SK-N-SH treated with all-trans-retinoic acid at 6 μM for 48 hours (cell line): ENCODE measurements around the gene LCA5.

Source experiments
- BACH2 ChIP-seq: fragments of 250-450 bp; sonication (Bioruptor Pico); IDR thresholded peaks from 2 replicates; pipeline ENCODE4 v1.9.0; 2021; ENCODE audit warnings: mild to moderate bottlenecking, borderline replicate concordance
- CREB5 ChIP-seq: fragments of 250-450 bp; sonication (Bioruptor Pico); IDR thresholded peaks from 2 replicates; pipeline ENCODE4 v1.5.1; 2020; ENCODE audit warnings: low read depth, mild to moderate bottlenecking, moderate library complexity
- ESRRG ChIP-seq: fragments of 250-450 bp; sonication (Bioruptor Pico); IDR thresholded peaks from 2 replicates; pipeline ENCODE4 v1.6.1; 2021; ENCODE audit warnings: mild to moderate bottlenecking
- GLIS3 ChIP-seq: fragments of 250-450 bp; sonication (Bioruptor Pico); IDR thresholded peaks from 2 replicates; pipeline ENCODE4 v1.5.0; 2020; ENCODE audit warnings: mild to moderate bottlenecking, moderate library complexity
- ISL1 ChIP-seq: fragments of 250-450 bp; sonication (Bioruptor Pico); IDR thresholded peaks from 2 replicates; pipeline ENCODE4 v2.1.2; 2022; ENCODE audit warnings: mild to moderate bottlenecking, moderate library complexity
- PATZ1 ChIP-seq: fragments of 250-450 bp; sonication (Bioruptor Pico); IDR thresholded peaks from 2 replicates; pipeline ENCODE4 v1.8.0; 2020; ENCODE audit warnings: mild to moderate bottlenecking, moderate library complexity, borderline replicate concordance
- POU6F1 ChIP-seq: fragments of 250-450 bp; sonication (Bioruptor Pico); IDR thresholded peaks from 2 replicates; pipeline ENCODE4 v1.8.0; 2021; ENCODE audit warnings: low read depth, mild to moderate bottlenecking, moderate library complexity, borderline replicate concordance
- PPARA ChIP-seq: fragments of 250-450 bp; sonication (Bioruptor Pico); IDR thresholded peaks from 2 replicates; pipeline ENCODE4 v1.5.0; 2020; ENCODE audit warnings: mild to moderate bottlenecking, borderline replicate concordance
- RARB ChIP-seq: fragments of 250-450 bp; sonication (Bioruptor Pico); IDR thresholded peaks from 2 replicates; pipeline ENCODE4 v1.8.0; 2021; ENCODE audit warnings: mild to moderate bottlenecking, moderate library complexity
- SNAI2 ChIP-seq: fragments of 250-450 bp; sonication (Bioruptor Pico); IDR thresholded peaks from 2 replicates; pipeline ENCODE4 v1.5.0; 2020; ENCODE audit warnings: mild to moderate bottlenecking, moderate library complexity
- TOX ChIP-seq: fragments of 250-450 bp; sonication (Bioruptor Pico); IDR thresholded peaks from 2 replicates; pipeline ENCODE4 v1.8.0; 2021; ENCODE audit warnings: mild to moderate bottlenecking, moderate library complexity, borderline replicate concordance
- ZFP3 ChIP-seq: fragments of 250-450 bp; sonication (Bioruptor Pico); IDR thresholded peaks from 2 replicates; pipeline ENCODE4 v1.5.0; 2020; ENCODE audit warnings: mild to moderate bottlenecking, moderate library complexity
- ZNF70 ChIP-seq: fragments of 450-650 bp; formaldehyde crosslinking; IDR thresholded peaks from 2 replicates; pipeline ENCODE4 v1.5.0; 2020; ENCODE audit warnings: mild to moderate bottlenecking, moderate library complexity

- TF ChIP-seq RARB (CRISPR knock-in tag) (no peak), ZFP3 (CRISPR knock-in tag) (no peak), ZNF70 (CRISPR knock-in tag) (no peak), POU6F1 (CRISPR knock-in tag) (no peak), ESRRG (CRISPR knock-in tag) (no peak), SNAI2 (CRISPR knock-in tag) (no peak), GLIS3 (no peak), PPARA (no peak), TOX (CRISPR knock-in tag) (no peak), ISL1 (CRISPR knock-in tag) (no peak), CREB5 (no peak), BACH2 (no peak), PATZ1 (CRISPR knock-in tag) (no peak)
Measured at GRCh38 chr6:79557673-79558467, 20.6 kb upstream of the LCA5 start.
